ENCODE measurements around the gene CDH9.
"Not testable (repeated sequence)": the region's sequence is repeated elsewhere in the genome, so short reads cannot be mapped to it uniquely, and the experiment has no call there.

Gene CDH9

DNA sequence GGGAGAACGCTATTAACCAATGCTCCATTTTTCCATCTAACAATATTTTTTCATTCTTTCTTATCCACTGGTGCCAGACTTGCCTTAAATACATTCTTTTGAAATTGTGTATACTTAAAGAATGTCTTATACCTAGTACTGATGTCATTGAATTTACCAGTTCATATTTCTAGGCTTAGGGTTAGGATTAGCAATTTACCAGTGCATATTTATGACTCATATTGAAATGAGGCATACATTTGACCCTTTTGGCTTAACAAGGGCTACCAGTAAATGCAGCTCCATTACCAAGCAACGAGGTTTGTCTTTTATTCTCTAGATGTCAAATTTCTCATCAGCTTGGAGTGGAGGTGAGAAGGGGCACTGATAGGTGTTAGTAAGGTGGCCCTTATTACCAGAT is 89.5 kb downstream of the CDH9 start:
- DNase-seq: no peak

DNA sequence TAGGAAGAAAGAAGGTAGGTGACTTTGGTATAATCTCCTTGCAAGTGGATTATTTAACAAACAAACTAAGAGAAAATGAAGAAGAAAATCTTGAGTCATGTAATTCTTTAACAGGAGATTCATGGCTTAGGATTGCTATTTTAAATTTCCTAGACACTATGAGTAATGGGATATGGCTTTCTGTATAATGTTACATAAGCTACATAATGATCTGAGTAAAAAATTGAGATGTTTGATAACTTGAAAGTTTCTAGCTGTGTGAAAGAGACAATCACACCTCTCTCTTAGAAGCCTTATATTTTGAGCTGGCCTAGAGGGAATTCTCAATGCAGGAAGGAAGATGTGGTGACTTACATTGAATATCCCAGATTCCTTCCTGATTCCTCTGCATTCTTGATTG is 92.5 kb downstream of the CDH9 start:
- DNase-seq: no peak

DNA sequence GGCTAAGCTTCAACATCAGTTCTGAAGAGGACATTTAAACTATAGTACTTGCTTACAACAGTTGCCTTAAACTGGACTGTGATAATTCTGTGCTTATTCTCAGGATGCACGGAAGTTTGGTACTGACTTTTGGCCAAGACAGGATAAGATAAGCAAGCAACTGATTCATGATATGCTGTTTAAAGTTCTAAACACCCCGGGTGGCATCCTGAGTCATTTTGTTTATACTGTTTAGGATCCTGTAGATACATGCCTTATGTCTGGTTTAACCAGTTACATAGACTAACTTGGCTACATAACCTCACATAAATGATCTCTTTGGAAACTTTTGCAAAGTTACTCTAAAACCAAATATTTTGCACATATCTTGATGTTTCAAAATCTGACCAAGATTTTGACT is 95.9 kb downstream of the CDH9 start:
- no peak for DNase-seq

DNA sequence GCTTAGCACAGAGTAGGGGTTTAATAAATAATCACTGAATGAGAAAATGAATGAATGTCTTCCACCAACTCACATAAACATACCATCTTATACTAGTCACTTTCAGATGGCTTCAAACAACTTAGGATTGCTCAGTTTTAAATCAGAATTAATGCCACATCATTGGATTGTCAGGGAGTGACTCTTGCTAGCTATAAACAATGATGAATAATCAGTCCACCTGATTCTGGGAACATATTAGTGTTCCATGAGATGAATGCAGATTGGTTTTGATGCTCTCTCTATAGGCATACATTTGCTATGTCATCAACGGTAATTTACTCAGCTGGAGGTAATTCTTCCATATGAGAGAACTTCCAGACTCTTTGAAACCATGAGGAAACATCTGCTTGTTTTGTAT is 97.4 kb downstream of the CDH9 start:
- peak; percentile 13 for DNase-seq

DNA sequence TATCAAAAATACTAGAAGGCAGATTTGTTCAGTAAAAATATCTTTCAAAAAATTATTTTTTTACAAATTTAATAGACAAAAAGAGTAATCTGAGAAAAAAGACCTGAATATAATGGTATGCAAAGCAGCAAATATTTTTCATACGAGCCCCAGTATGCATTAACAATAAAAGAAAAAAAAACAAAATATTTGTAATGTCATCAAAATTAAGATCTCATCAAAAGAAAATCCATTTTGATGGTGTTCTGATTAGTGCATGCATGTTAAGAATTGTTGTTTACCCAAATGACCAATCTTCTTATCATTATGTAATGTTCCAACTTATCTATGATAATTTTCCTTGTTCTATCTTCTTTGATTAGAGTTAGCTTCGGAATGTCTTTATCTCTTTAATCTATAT is 106.1 kb downstream of the CDH9 start:
- no peak for DNase-seq

DNA sequence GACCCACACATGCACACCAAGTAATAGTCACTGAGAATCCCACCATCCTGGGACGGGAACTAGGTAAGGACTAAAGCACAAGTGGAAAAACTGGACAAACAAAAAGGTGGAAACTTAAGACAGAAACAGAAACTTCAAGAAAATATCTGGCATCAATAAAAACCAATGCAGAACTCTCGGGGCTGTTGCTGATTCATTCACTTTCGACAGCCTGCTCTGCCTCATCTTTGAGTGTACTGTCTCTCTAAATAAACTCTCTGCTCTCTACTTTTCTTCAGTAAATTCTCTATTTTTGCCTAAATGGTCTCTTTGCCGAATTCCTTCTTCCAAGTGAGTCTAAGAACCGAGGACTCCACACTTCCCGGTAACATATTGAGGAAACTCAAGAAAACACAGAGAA is 116.9 kb downstream of the CDH9 start:
- DNase-seq: no peak

DNA sequence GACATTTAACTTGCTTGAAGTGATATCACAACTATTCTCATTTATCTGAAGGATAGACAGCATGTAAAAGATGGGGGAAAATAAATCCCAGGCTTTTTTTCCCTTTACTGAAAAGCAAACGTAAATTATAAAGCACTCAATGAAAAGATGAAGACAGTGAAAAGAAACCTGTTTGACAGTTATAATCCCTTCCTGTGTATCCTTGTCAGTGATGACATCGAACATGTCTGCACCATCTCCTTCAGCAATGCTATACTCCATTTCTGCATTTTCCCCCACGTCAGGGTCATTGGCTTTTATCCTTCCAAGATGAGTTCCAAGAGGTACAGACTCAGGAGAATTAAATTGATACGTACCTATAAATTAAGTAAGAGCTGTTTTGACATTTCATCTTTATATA is 134.9 kb downstream of the CDH9 start:
- no peak for DNase-seq

DNA sequence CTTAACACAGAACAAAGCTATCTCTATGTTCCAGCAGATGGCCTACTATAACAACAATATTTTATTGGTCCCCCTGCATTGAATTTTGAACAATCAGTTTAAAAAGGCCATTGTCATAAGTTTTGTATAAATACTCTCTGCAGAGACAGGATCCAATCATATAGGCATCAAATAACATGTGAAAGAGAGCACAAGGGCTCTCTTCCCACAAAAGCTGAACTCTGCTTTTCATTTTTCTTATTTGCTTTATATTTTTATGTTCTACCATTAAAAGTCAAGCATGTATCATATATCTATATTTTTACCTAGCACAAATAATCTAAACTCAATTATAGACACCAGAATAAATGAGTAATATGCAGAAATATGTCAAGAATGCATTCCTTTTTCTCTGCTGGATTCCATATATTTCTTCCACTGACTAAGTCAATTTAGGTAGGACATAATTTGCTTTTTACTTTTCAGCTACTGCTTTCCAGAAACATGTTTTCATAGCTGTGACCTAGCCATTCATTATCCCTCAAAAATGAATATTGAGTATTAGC is 143.6 kb downstream of the CDH9 start:
- no peak for DNase-seq

DNA sequence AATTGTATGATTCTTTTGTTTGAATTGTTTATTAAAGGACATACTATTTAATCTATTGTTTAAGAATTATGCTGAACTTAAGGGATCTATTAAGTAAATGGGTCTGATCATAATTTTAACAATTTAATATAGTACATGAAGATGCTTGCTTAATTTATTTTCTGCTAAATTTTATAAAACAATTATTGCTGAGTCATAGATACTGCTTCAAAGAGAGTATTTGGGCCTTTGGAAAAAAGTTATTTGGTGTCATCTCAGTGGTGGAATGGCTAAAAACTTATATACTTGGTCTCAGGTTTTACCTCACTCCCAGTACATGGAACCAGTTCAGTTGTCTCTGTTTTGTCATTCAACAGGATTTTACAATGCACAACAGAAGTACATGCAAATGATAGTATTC is 145.3 kb downstream of the CDH9 start:
- no peak for DNase-seq

DNA sequence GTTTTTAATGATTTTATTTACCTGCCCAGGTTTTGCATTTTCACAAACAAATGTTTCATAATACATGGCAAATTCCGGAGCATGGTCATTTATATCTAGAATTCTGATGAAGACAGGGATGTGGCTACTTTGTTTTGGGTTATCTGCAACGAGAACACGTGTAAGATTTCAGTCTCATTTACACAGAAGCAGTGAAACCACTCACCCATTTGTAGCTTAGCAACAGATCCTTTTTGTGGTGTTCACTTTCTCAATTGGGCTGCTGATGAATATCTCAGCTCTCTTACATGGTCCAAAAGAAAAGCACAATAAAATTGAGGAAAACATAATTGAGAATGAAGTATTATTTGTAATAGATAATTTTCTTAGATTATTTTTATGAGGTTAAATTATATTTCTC is 148.6 kb downstream of the CDH9 start:
- peak; percentile 59 for DNase-seq

DNA sequence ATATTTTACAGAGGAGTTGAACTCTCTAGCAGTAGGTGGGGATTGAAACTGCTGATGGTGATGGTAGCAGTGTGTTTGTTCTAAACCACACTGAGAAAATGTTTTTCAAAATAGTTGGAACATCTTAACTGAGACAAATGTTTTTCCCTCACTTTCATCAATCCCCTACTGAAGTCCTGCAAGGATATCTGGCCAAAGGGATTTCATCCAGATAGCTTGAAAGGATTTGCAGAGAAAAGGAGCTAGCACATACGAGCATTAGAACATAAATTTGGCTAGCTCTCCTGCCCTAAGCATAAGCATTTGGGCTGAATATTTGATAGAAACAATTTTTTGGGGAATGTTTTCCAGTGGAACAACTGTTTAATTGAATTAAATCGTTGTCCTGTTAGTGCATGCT is 153.9 kb downstream of the CDH9 start:
- no peak for DNase-seq

DNA sequence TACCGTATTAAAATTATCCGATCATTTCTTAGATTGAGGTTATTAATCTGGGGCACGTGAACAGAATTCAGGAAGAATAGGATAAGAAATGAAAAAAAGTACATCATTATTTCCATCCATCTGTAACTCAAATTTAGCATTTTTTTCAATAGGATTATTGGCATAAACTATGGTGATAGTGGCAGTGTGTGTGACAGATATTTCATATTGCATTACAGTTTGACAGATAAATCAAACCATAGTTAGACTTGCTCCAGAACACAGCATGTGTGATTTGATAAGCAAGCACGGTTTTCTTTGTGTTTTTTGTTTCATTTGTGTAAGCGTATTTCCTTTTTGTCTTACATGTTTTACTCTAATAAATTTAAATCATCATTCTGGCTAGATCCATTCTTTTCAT is 155.0 kb downstream of the CDH9 start:
- no peak for DNase-seq

DNA sequence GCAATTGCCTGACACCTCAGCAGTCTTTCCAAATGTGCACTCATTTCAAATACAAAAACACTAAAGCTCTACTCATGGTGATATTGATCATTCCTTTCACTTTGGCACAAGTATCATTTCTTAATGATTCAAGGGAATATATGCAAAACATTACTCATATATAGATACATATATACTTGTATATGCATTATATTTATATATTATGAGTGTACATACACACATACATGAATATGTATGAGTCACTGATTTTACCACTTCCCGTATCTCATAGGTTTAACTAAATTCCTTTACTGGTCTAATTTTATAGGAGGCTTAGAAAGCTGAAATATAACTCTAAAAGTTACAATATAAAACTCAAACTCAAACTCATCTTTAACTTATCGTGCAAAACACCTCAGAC is 156.5 kb downstream of the CDH9 start:
- no peak for DNase-seq

DNA sequence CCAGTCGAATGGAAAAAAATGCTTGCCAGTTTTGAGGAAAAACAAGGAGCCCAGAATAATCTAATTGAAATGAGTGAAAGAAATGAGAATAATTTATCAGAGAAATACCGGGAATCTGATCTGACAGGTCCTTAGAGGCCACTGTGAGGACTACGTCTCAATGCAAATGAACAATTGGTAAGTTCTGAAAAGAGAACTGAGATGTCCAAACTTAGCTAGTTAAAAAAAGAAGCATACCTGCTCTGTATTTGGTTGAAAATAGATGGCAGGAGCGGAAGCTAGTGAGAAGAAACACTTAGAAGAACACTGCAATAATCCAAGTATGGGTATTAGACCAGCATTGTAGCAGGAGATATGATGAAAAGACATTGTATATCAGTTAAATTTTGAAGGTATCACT is 161.2 kb downstream of the CDH9 start:
- DNase-seq: no peak

DNA sequence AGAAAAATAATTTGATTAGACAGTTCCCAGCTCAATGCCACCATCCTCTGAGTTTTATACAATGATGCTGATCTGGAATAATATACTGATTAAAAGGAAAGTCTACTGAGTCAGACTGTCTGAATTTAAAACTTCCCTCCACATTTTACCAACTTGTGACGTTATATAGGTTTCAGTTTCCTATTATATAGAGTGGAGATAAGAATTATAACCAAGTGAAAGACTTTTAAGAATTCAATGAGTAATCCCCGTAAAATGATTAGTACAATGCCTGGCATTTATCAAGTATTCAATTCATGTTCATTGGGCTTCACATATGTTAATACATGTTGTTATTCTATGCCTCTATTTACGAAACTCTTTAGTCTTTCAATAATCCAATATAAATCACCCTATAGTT is 166.0 kb downstream of the CDH9 start:
- no peak for DNase-seq

DNA sequence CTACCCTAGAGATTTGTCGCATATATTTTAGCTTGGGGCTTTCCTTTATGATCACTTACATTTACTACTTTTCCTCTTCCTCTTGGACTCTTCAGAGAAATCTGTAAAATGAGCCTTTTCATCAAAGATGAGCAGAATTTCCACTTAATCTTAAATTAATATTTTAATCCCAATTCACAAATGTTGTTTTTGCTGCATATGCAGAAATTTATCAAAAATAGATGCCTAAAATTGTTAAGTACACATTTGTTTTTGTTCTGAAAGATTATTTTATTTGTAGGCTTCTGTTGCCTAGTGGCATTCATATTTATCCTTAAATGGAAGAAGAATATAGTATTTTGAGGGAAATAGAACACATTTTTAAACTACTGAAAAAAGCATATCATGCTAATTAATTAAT is 168.6 kb downstream of the CDH9 start:
- no peak for DNase-seq

DNA sequence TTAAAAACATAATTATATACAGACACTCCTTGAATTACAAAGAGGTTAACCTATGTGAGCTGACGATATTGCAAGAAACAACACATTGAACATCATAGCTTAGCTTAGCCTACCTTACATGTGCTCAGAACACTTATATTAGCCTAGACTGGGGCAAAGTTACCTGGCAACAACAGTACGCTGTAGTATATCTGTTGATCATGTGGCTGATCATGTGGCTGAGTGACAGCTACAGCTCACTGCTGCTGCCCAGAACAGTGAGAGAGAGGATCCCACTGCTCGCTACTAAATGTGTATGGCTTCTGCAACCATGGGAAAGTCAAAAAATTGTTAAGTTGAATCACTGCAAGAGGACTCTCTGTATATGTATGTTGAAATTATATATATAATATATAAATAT is 169.9 kb downstream of the CDH9 start:
- no peak for DNase-seq

DNA sequence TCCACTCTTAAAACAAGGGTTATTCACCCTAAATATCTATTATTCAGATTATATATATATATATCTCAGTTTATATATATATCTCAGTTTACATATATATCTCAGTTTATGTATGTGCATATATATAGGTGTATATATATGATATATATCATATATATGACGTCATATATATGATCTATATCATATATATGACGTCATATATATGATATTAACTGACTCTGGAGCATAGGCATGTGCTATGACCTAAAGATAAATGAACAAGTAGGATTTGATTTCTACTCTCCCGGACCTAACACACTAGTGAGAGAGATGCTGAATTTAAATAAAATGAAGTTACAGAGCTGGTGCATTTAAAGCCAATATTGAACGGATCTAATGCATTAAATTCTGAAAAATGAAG is 174.3 kb downstream of the CDH9 start:
- no peak for DNase-seq

DNA sequence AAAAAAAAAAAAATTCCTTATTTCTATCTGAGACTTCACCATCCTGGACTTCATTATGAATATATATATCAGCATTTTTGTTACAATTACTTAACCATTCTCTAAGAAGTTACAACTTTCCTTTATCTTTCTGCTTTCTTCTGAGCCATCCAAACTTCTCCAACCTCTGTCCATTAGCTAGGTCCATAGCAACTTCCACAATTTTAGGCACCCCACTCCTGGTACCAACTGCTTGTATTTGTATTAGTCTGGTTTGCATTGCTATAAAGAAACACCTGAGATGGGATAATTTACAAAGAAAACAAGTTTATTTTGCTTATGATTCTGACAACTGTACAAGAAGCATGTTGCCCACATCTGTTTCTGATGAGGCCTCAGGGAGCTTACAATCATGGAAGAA is 182.1 kb downstream of the CDH9 start:
- DNase-seq: no peak

DNA sequence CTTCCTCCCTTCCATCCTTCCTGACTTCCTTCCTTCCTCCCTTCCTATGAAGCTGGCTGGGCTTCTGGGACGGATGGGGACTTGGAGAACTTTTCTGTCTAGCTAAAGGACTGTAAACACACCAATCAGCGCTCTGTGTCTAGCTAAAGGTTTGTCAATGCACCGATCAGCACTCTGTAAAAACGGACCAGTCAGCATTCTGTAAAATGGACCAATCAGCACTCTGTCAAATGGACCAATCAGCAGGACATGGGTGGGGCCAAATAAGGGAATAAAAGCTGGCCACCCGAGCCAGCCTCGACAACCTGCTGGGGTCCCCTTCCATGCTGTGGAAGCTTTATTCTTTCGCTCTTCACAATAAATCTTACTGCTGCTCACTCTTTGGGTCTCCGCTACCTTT is 185.9 kb downstream of the CDH9 start:
- DNase-seq: not testable (repeated sequence)

DNA sequence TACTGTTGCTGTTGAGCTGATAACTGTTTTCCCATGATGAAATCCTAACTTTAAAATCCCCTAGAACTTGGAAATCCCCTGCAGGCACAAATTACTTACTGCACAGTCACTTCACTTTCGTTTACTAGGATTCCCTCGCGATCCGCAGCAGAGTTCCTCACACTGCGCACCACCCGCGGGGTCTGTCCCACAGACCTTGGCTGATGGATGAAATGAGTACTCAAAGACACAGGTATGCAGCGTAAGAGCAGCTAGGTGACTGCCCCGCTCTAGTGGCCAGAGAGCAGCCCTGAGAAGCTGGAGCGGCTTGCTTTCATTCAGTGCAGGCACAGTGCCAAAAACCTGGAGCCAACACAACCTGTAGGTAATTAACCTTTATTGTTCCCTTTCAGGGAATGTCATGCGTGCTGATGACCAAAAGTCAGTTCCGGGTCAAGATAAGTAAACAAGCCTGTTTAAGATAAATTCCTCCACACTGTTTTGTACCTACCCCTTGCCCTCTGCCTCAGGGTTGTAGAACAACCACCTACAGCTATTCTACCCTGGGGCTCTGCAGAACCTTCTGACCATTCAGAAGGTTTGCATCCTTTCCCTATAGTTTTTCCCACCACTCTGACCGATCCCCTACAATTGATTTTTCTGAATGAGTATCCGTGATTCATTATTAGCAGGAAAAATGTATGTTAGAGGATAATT is 191.2 kb downstream of the CDH9 start:
- no peak for DNase-seq

DNA sequence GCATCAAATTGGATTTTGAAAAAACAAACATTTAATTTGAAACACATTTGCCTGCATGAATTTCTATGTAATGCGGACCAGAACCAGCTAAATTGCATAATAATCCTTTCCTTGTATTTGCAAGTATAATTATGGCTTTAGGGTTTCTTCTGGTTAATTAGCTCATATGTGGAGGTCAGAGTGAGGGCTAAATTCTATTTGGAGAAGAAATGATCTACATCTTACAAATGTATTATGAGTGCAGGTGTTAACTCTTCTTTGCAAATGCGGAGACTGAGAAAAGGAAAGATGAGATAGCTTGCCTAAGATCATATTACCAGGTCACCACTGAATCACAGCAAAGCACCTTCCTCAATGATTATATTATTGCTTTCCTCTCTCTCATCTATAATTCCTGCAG is 194.7 kb downstream of the CDH9 start:
- no peak for DNase-seq

DNA sequence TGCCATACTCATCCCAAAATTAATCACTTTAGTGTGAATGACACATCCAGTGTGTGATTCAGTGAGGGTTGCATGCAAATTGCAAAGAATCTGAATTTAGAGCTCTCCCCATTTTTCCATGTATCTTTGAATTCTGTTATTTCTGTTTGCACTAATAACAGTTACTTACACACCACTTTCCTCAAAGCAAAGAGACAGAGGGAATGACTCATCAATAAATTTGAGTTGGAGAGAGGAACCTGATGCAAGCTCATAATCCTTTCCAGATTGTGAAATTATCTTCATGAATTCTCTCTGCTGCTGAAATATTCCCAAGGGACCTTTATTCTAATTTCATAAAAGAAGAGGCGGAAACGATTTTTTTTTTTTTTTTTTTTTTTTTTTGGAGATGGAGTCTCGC is 204.8 kb downstream of the CDH9 start:
- no peak for DNase-seq

All from NCI-H1417 treated with DMSO at 0.1 percent for 48 hours (cell line).